ENCODE measurements around the gene FILIP1.

DNA sequence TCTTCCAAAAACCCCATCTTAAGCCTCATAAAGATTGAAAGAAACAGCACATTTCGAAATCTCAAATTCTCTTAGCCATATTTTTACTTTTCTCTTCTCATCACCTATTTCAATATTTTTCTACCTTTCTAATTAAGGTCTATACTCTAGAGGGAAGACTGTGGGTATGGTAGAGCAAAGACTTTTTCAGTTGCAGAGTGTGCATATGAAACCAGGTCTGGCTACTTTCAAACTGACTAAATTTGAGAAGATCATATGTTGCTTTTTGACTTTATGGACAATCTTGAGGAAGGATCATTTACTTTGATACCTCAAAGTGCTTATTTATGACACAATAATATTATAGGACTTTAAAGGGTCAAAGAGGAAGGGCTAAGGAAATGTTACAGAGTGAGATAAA, 20.7 kb downstream of the FILIP1 start:
- TF ChIP-seq POLR2A (IDR thresholded peaks at IDR 0.05), result no peak
- TF ChIP-seq, protein P1, sequence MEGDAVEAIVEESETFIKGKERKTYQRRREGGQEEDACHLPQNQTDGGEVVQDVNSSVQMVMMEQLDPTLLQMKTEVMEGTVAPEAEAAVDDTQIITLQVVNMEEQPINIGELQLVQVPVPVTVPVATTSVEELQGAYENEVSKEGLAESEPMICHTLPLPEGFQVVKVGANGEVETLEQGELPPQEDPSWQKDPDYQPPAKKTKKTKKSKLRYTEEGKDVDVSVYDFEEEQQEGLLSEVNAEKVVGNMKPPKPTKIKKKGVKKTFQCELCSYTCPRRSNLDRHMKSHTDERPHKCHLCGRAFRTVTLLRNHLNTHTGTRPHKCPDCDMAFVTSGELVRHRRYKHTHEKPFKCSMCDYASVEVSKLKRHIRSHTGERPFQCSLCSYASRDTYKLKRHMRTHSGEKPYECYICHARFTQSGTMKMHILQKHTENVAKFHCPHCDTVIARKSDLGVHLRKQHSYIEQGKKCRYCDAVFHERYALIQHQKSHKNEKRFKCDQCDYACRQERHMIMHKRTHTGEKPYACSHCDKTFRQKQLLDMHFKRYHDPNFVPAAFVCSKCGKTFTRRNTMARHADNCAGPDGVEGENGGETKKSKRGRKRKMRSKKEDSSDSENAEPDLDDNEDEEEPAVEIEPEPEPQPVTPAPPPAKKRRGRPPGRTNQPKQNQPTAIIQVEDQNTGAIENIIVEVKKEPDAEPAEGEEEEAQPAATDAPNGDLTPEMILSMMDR (IDR thresholded peaks at IDR 0.05), result no peak

Measured in body of pancreas (tissue), 4 donors.